NT2/D1 (cell line): ENCODE data around the gene GKN2.

Source experiments
- SUZ12 ChIP-seq: IDR thresholded peaks from 2 replicates; pipeline ENCODE4 v1.6.1; 2011; ENCODE audit not compliant: insufficient read length, insufficient read depth; ENCODE audit errors: extremely low read depth
- YY1 ChIP-seq: IDR thresholded peaks from 2 replicates; pipeline ENCODE4 v1.6.1; 2011; ENCODE audit not compliant: insufficient read length, insufficient read depth
- ZNF274 ChIP-seq: IDR thresholded peaks from 2 replicates; pipeline ENCODE4 v1.6.1; 2011; ENCODE audit warnings: mild to moderate bottlenecking, low read depth, low read length

- TF ChIP-seq YY1 (no peak), SUZ12 (no peak), ZNF274 (no peak)
Measured at GRCh38 chr2:68961380-68961779, 8.7 kb upstream of the GKN2 start.
